BE2C (cell line): Measurements from ENCODE around the gene MIPOL1.

Experiments
- DNase-seq: peaks from one replicate; pipeline ENCODE4 v3.0.0-alpha.2; 2020
- H3K27me3 ChIP-seq: fragments of 250-450 bp; sonication (Bioruptor Pico); 2 replicates; pipeline ENCODE4 v1.5.1; 2020; ENCODE audit warnings: mild to moderate bottlenecking
- H3K36me3 ChIP-seq: fragments of 250-450 bp; sonication (Bioruptor Pico); 2 replicates; pipeline ENCODE4 v1.5.1; 2020; ENCODE audit warnings: mild to moderate bottlenecking
- H3K4me1 ChIP-seq: fragments of 250-450 bp; sonication (Bioruptor Pico); 2 replicates; pipeline ENCODE4 v1.5.1; 2020
- H3K4me3 ChIP-seq: 2 replicates; pipeline ENCODE4 v1.5.1; 2011; ENCODE audit warnings: low read depth, low read length
- H3K9me3 ChIP-seq: fragments of 250-450 bp; sonication (Bioruptor Pico); 2 replicates; pipeline ENCODE4 v1.5.1; 2020
- CTCF ChIP-seq: IDR thresholded peaks from 2 replicates; pipeline ENCODE4 v1.5.1; 2012; ENCODE audit warnings: mild to moderate bottlenecking, low read depth, low read length

MIPOL1 gene

GRCh38 chr14:37246427-37246829 lies 48.7 kb downstream of the MIPOL1 start:
- DNase-seq = no peak
- Histone ChIP-seq H3K4me3 (no peak overlapping the region), H3K27me3 (peaks cover 3% of the 10 kb centered on the region; the same call in 1 of the 2 replicates), H3K9me3 (no peaks in the 10 kb centered on the region), H3K4me1 (no peaks in the 10 kb centered on the region), H3K36me3 (no peaks in the 10 kb centered on the region)
- TF ChIP-seq CTCF = peak; percentile 73

- Histone ChIP-seq H3K4me3 (no peak overlapping the region), H3K27me3 (peaks cover 5% of the 10 kb centered on the region; the same call in 1 of the 2 replicates), H3K9me3 (no peaks in the 10 kb centered on the region), H3K36me3 (no peaks in the 10 kb centered on the region), H3K4me1 (no peaks in the 10 kb centered on the region)
- no peak for TF ChIP-seq CTCF
- DNase-seq = no peak
Measured at GRCh38 chr14:37247791-37248461, 50.2 kb downstream of the MIPOL1 start.

DNA sequence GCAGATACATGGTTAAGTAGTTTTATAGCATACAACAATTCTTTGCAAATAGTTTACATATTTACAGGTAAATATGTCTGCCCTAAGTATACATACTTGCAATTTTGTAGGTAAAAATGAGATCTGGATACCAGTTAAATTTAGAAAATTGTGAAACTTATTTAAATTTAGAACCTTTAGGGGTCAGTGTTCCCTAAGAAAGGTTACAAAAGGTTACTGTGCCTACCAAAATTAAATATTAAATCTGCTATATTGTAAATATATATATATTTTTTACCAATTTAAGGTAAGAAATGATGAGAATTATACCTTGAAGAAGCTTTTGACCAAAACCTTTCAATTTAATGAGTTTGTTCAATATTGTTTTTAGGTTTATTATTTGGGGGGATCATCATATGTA lies 54.0 kb downstream of the MIPOL1 start:
- Histone ChIP-seq H3K9me3 (no peaks in the 10 kb centered on the region), H3K36me3 (no peaks in the 10 kb centered on the region), H3K4me3 (no peak overlapping the region), H3K27me3 (peaks cover 5% of the 10 kb centered on the region; the same call in 1 of the 2 replicates), H3K4me1 (no peaks in the 10 kb centered on the region)
- DNase-seq = no peak
- TF ChIP-seq CTCF = no peak

- no peak for DNase-seq
- Histone ChIP-seq H3K4me3 (no peak overlapping the region), H3K9me3 (no peaks in the 10 kb centered on the region), H3K36me3 (no peaks in the 10 kb centered on the region), H3K27me3 (peaks cover 5% of the 10 kb centered on the region; the same call in 1 of the 2 replicates), H3K4me1 (no peaks in the 10 kb centered on the region)
- TF ChIP-seq CTCF = no peak
Measured at GRCh38 chr14:37252434-37252833, 54.7 kb downstream of the MIPOL1 start.

- no peak for TF ChIP-seq CTCF
- H3K36me3 ChIP-seq = no peaks in the 10 kb centered on the region
- H3K4me3 ChIP-seq = no peak overlapping the region
- DNase-seq = no peak
- no peaks in the 10 kb centered on the region for H3K4me1 ChIP-seq
- peaks cover 5% of the 10 kb centered on the region; the same call in 1 of the 2 replicates for H3K27me3 ChIP-seq
- no peaks in the 10 kb centered on the region for H3K9me3 ChIP-seq
Measured at GRCh38 chr14:37253905-37254304, 56.2 kb downstream of the MIPOL1 start.

- no peak for DNase-seq
- Histone ChIP-seq H3K4me1 (no peaks in the 10 kb centered on the region), H3K27me3 (0 out of 2 replicates have a peak, but pooled peaks cover 3% of the 10 kb centered on the region), H3K9me3 (no peaks in the 10 kb centered on the region), H3K4me3 (no peak overlapping the region), H3K36me3 (no peaks in the 10 kb centered on the region)
- TF ChIP-seq CTCF = no peak
Measured at GRCh38 chr14:37254411-37254947, 56.7 kb downstream of the MIPOL1 start.
